ENCODE measurements around the gene DOCK2. TPM values are rescaled to one million over a fixed set of nuclear protein-coding genes. Genes with fewer than 3 reads are reported as not detected.

The DOCK2 gene
- total RNA-seq, 2 donors from 2014 or later, result 32.1 to 40.3 TPM

- no peak for ATAC-seq (ENCODE audit: insufficient number of reproducible peaks, low FRiP score, low read depth)
- TF ChIP-seq CTCF (IDR thresholded peaks at IDR 0.05), result no peak
- no peaks in the 10 kb centered on the region for H3K36me3 ChIP-seq
- H3K9me3 ChIP-seq, result no peaks in the 10 kb centered on the region
- DNase-seq (ENCODE audit: low spot score), result no peak
- no peaks in the 10 kb centered on the region for H3K4me1 ChIP-seq (ENCODE audit: control insufficient read depth in 1 of 2, low read depth in 2 of 2)
- H3K27me3 ChIP-seq (replicated peaks; ENCODE audit: insufficient read depth), result no peaks in the 10 kb centered on the region
- H3K4me3 ChIP-seq, result no peak overlapping the region
- H3K27ac ChIP-seq, result no peak overlapping the region
Observed at GRCh38 chr5:169772688-169773087, 135.6 kb downstream of the DOCK2 start.

- no peaks in the 10 kb centered on the region for H3K27me3 ChIP-seq (replicated peaks; ENCODE audit: insufficient read depth)
- H3K36me3 ChIP-seq, result no peaks in the 10 kb centered on the region
- no peak overlapping the region for H3K4me3 ChIP-seq
- no peak for TF ChIP-seq CTCF (IDR thresholded peaks at IDR 0.05)
- no peaks in the 10 kb centered on the region for H3K4me1 ChIP-seq (ENCODE audit: control insufficient read depth in 1 of 2, low read depth in 2 of 2)
- DNase-seq (ENCODE audit: low spot score), result no peak
- no peak for ATAC-seq (ENCODE audit: insufficient number of reproducible peaks, low FRiP score, low read depth)
- H3K9me3 ChIP-seq, result no peaks in the 10 kb centered on the region
- no peak overlapping the region for H3K27ac ChIP-seq
Observed at GRCh38 chr5:169777159-169777558, 140.1 kb downstream of the DOCK2 start.

- Histone ChIP-seq H3K36me3 (no peaks in the 10 kb centered on the region), H3K27me3 (replicated peaks; ENCODE audit: insufficient read depth) (no peaks in the 10 kb centered on the region), H3K27ac (no peak overlapping the region), H3K4me3 (no peak overlapping the region), H3K4me1 (ENCODE audit: control insufficient read depth in 1 of 2, low read depth in 2 of 2) (no peaks in the 10 kb centered on the region), H3K9me3 (no peaks in the 10 kb centered on the region)
- ATAC-seq (ENCODE audit: insufficient number of reproducible peaks, low FRiP score, low read depth), result no peak
- no peak for DNase-seq (ENCODE audit: low spot score)
- no peak for TF ChIP-seq CTCF (IDR thresholded peaks at IDR 0.05)
Observed at GRCh38 chr5:169778622-169779596, 141.8 kb downstream of the DOCK2 start.

- Histone ChIP-seq H3K4me1 (ENCODE audit: control insufficient read depth in 1 of 2, low read depth in 2 of 2) (no peaks in the 10 kb centered on the region), H3K27me3 (replicated peaks; ENCODE audit: insufficient read depth) (no peaks in the 10 kb centered on the region), H3K9me3 (no peaks in the 10 kb centered on the region), H3K4me3 (no peak overlapping the region), H3K36me3 (no peaks in the 10 kb centered on the region), H3K27ac (no peak overlapping the region)
- DNase-seq (ENCODE audit: low spot score) (no peak), ATAC-seq (ENCODE audit: insufficient number of reproducible peaks, low FRiP score, low read depth) (no peak)
- TF ChIP-seq CTCF (IDR thresholded peaks at IDR 0.05), result no peak
Observed at GRCh38 chr5:169781420-169782345, 144.6 kb downstream of the DOCK2 start.
